Neural progenitor cell (in vitro differentiated cells): Measurements from ENCODE around the gene SIGLECL1. TPM values are rescaled to one million over a fixed set of nuclear protein-coding genes. Genes with fewer than 3 reads are reported as not detected.

Experiments used
- DNase-seq: peaks from one replicate; pipeline ENCODE4 v3.0.0-alpha.2; 2016; ENCODE audit warnings: low spot score
- H2AFZ ChIP-seq: fragments of 200-600 bp; sonication (generic); replicated peaks from 2 replicates; pipeline ENCODE4 v1.6.1; 2016; ENCODE audit warnings: antibody characterized with exemption
- H3F3A ChIP-seq: fragments of 200-600 bp; sonication (generic); 2 replicates; pipeline ENCODE4 v1.6.1; 2016; ENCODE audit warnings: antibody characterized with exemption, low read depth
- H3K27ac ChIP-seq: fragments of 200-600 bp; sonication (generic); 2 replicates; pipeline ENCODE4 v1.5.1; 2016; ENCODE audit warnings: mild to moderate bottlenecking
- H3K27me3 ChIP-seq: fragments of 200-600 bp; sonication (generic); 2 replicates; pipeline ENCODE4 v1.6.1; 2016; ENCODE audit warnings: mild to moderate bottlenecking, moderate library complexity
- H3K36me3 ChIP-seq: fragments of 200-600 bp; sonication (generic); 2 replicates; pipeline ENCODE4 v1.5.1; 2016
- H3K4me1 ChIP-seq: fragments of 200-600 bp; sonication (generic); 2 replicates; pipeline ENCODE4 v1.6.1; 2016; ENCODE audit warnings: mixed run types
- H3K4me2 ChIP-seq: fragments of 200-600 bp; sonication (generic); 2 replicates; pipeline ENCODE4 v1.6.1; 2016
- H3K4me3 ChIP-seq: fragments of 200-600 bp; sonication (generic); 2 replicates; pipeline ENCODE4 v1.5.1; 2016
- H3K79me2 ChIP-seq: fragments of 200-600 bp; sonication (generic); 2 replicates; pipeline ENCODE4 v1.6.1; 2016; ENCODE audit warnings: low read depth
- H3K9ac ChIP-seq: fragments of 200-600 bp; sonication (generic); 2 replicates; pipeline ENCODE4 v1.6.1; 2016
- H3K9me3 ChIP-seq: fragments of 200-600 bp; sonication (generic); 2 replicates; pipeline ENCODE4 v1.5.1; 2016; ENCODE audit warnings: low read depth
- H4K20me1 ChIP-seq: fragments of 200-600 bp; sonication (generic); 2 replicates; pipeline ENCODE4 v1.6.1; 2016; ENCODE audit warnings: low read depth
- H3K27ac Mint-ChIP-seq: 3 replicates; pipeline ENCODE4 v1.8.0; 2021; ENCODE audit warnings: mixed read lengths
- H3K27me3 Mint-ChIP-seq: 2 replicates; pipeline ENCODE4 v1.8.0; 2022; ENCODE audit warnings: low read depth, mild to moderate bottlenecking, inconsistent platforms, moderate library complexity, mixed read lengths; ENCODE audit not compliant: insufficient read depth
- H3K36me3 Mint-ChIP-seq: 3 replicates; pipeline ENCODE4 v1.8.0; 2021; ENCODE audit warnings: mixed read lengths
- H3K4me1 Mint-ChIP-seq: 3 replicates; pipeline ENCODE4 v1.8.0; 2021; ENCODE audit warnings: mixed read lengths
- H3K4me3 Mint-ChIP-seq: 3 replicates; pipeline ENCODE4 v1.8.0; 2021; ENCODE audit warnings: mild to moderate bottlenecking, moderate library complexity, mixed read lengths
- H3K9me3 Mint-ChIP-seq: 3 replicates; pipeline ENCODE4 v1.8.0; 2020; ENCODE audit warnings: mixed read lengths
- CTCF ChIP-seq: fragments of 200-600 bp; sonication (generic); IDR thresholded peaks from 2 replicates; pipeline ENCODE4 v1.5.1; 2017; ENCODE audit warnings: antibody characterized with exemption, mild to moderate bottlenecking
- EZH2 ChIP-seq: fragments of 200-600 bp; sonication (generic); IDR thresholded peaks from 2 replicates; pipeline ENCODE4 v1.6.1; 2017; ENCODE audit warnings: antibody characterized with exemption, mild to moderate bottlenecking, moderate library complexity
- EZH2phosphoT487 ChIP-seq: fragments of 200-600 bp; sonication (generic); IDR thresholded peaks from 2 replicates; pipeline ENCODE4 v1.6.1; 2017; ENCODE audit warnings: antibody characterized with exemption
- microRNA-seq: library from miRNA; unstranded; fragments of <30 nt; microRNA quantifications from one replicate; pipeline ENCODE4, GENCODE V29; 2016
- small RNA-seq: library from RNA; depleted of rRNA; stranded (forward); fragments of <200 nt; gene quantifications from one replicate; pipeline ENCODE3, GENCODE V24; 2015
- total RNA-seq: library from RNA; depleted of rRNA; stranded (reverse); fragments of >200 nt; gene quantifications from 2 replicates; pipeline ENCODE4 v1.2.3, GENCODE V29; 2015; ENCODE audit warnings: low replicate concordance

Gene SIGLECL1
- total RNA-seq, 1 donor from 2014 or later = not detected

- no peak overlapping the region for H3K27ac Mint-ChIP-seq
- no peak for DNase-seq
- Histone ChIP-seq H3K27ac (no peak overlapping the region), H3K27me3 (peaks cover 4% of the 10 kb centered on the region), H2AFZ (no peak overlapping the region), H3K9ac (no peak overlapping the region), H3K4me2 (no peak overlapping the region), H3K4me1 (peaks cover 7% of the 10 kb centered on the region), H3K79me2 (no peaks in the 10 kb centered on the region), H3K4me3 (no peak overlapping the region), H4K20me1 (peaks cover 15% of the 10 kb centered on the region), H3K9me3 (no peaks in the 10 kb centered on the region), H3F3A (peaks cover 3% of the 10 kb centered on the region), H3K36me3 (no peaks in the 10 kb centered on the region)
- H3K4me1 Mint-ChIP-seq = peaks cover 29% of the 10 kb centered on the region
- H3K4me3 Mint-ChIP-seq = no peak overlapping the region
- H3K27me3 Mint-ChIP-seq = peaks cover 9% of the 10 kb centered on the region
- TF ChIP-seq CTCF = no peak
- TF ChIP-seq EZH2phosphoT487 = no peak
- TF ChIP-seq EZH2 = no peak
- peaks cover 4% of the 10 kb centered on the region for H3K36me3 Mint-ChIP-seq
- H3K9me3 Mint-ChIP-seq = peaks cover 6% of the 10 kb centered on the region
Observed at GRCh38 chr19:51316688-51317087, 65.8 kb downstream of the SIGLECL1 start.

- Histone ChIP-seq H3K27ac (no peak overlapping the region), H4K20me1 (peaks cover 15% of the 10 kb centered on the region), H3K4me3 (no peak overlapping the region), H2AFZ (no peak overlapping the region), H3F3A (peaks cover 3% of the 10 kb centered on the region), H3K9ac (no peak overlapping the region), H3K4me1 (peaks cover 4% of the 10 kb centered on the region), H3K79me2 (no peaks in the 10 kb centered on the region), H3K27me3 (peaks cover under 1% of the 10 kb centered on the region), H3K9me3 (no peaks in the 10 kb centered on the region), H3K36me3 (no peaks in the 10 kb centered on the region), H3K4me2 (no peak overlapping the region)
- peaks cover 4% of the 10 kb centered on the region for H3K36me3 Mint-ChIP-seq
- peaks cover 27% of the 10 kb centered on the region for H3K4me1 Mint-ChIP-seq
- no peak for DNase-seq
- no peak for TF ChIP-seq EZH2phosphoT487
- TF ChIP-seq EZH2 = no peak
- no peak for TF ChIP-seq CTCF
- peaks cover 6% of the 10 kb centered on the region for H3K9me3 Mint-ChIP-seq
- no peak overlapping the region for H3K4me3 Mint-ChIP-seq
- no peak overlapping the region for H3K27ac Mint-ChIP-seq
- H3K27me3 Mint-ChIP-seq = peaks cover 7% of the 10 kb centered on the region
Observed at GRCh38 chr19:51317376-51317775, 66.5 kb downstream of the SIGLECL1 start.

- Histone ChIP-seq H3K36me3 (no peaks in the 10 kb centered on the region), H4K20me1 (peaks cover 15% of the 10 kb centered on the region), H3K27ac (no peak overlapping the region), H3F3A (no peaks in the 10 kb centered on the region), H3K27me3 (no peaks in the 10 kb centered on the region), H3K9ac (no peak overlapping the region), H2AFZ (no peak overlapping the region), H3K79me2 (no peaks in the 10 kb centered on the region), H3K9me3 (no peaks in the 10 kb centered on the region), H3K4me3 (no peak overlapping the region), H3K4me1 (no peaks in the 10 kb centered on the region), H3K4me2 (no peak overlapping the region)
- Mint-ChIP-seq H3K36me3 (peaks cover 4% of the 10 kb centered on the region), H3K4me1 (peaks cover 25% of the 10 kb centered on the region), H3K4me3 (no peak overlapping the region), H3K27ac (no peak overlapping the region), H3K9me3 (peaks cover 6% of the 10 kb centered on the region), H3K27me3 (peaks cover 6% of the 10 kb centered on the region)
- no peak for DNase-seq
- no peak for TF ChIP-seq EZH2
- no peak for TF ChIP-seq CTCF
- no peak for TF ChIP-seq EZH2phosphoT487
Observed at GRCh38 chr19:51317968-51318367, 67.1 kb downstream of the SIGLECL1 start.

Small RNA genes within 50 kb of the gene (microRNA-seq; reads per million reads assigned to microRNA genes)
- not detected for gene MIR8074

Small RNA genes within 50 kb of the gene (small RNA-seq; reads per million reads assigned to genes)
- gene MIR8074 = not detected

Other genes with a start within 250 kb of the SIGLECL1 start
- gene KLK8, start 249.5 kb upstream of the SIGLECL1 start, total RNA-seq = 0.46 TPM in 1 of 2 replicates, not detected in the other
- gene KLK10, start 231.4 kb upstream of the SIGLECL1 start, total RNA-seq = 1.9 TPM in 1 of 2 replicates, not detected in the other
- gene KLK11, start 224.5 kb upstream of the SIGLECL1 start, total RNA-seq = not detected in 2 replicates
- not detected in 2 replicates for gene KLK12, start 216.1 kb upstream of the SIGLECL1 start, total RNA-seq
- not detected in 2 replicates for gene KLK13, start 186.0 kb upstream of the SIGLECL1 start, total RNA-seq
- not detected in 2 replicates for gene KLK14, start 168.2 kb upstream of the SIGLECL1 start, total RNA-seq
- 0.24 and 5.6 TPM in 2 replicates for gene CTU1, start 142.7 kb upstream of the SIGLECL1 start, total RNA-seq
- not detected in 2 replicates for gene SIGLEC9, start 126.2 kb upstream of the SIGLECL1 start, total RNA-seq
- gene SIGLEC7, start 108.8 kb upstream of the SIGLECL1 start, total RNA-seq = not detected in 2 replicates
- not detected in 2 replicates for gene CD33, start 26.0 kb upstream of the SIGLECL1 start, total RNA-seq
- gene IGLON5, start 60.6 kb downstream of the SIGLECL1 start, total RNA-seq = 5.4 and 15.8 TPM in 2 replicates
- 2.7 and 6.0 TPM in 2 replicates for gene VSIG10L, start 91.1 kb downstream of the SIGLECL1 start, total RNA-seq
- 27.0 and 38.9 TPM in 2 replicates for gene ETFB, start 115.3 kb downstream of the SIGLECL1 start, total RNA-seq
- gene CLDND2, start 117.9 kb downstream of the SIGLECL1 start, total RNA-seq = not detected in 2 replicates
- gene NKG7, start 121.6 kb downstream of the SIGLECL1 start, total RNA-seq = not detected in 2 replicates
- 0.26 and 3.2 TPM in 2 replicates for gene LIM2, start 136.9 kb downstream of the SIGLECL1 start, total RNA-seq
- 0.37 TPM in 1 of 2 replicates, not detected in the other for gene C19orf84, start 139.5 kb downstream of the SIGLECL1 start, total RNA-seq
- not detected in 2 replicates for gene SIGLEC10, start 166.6 kb downstream of the SIGLECL1 start, total RNA-seq
- gene SIGLEC8, start 207.4 kb downstream of the SIGLECL1 start, total RNA-seq = not detected in 2 replicates
- gene CEACAM18, start 227.5 kb downstream of the SIGLECL1 start, total RNA-seq = not detected in 2 replicates